ENCODE data around the gene VPS37D. TPM values are rescaled to one million over a fixed set of nuclear protein-coding genes. Genes with fewer than 3 reads are reported as not detected.

VPS37D gene
- total and polyA plus RNA-seq, 2 donors (not counting 1 experiment from before 2014, with no cell fraction given): 0.10 to 0.71 TPM

GRCh38 chr7:73622909-73623797, 44.5 kb upstream of the VPS37D start:
- Mint-ChIP-seq H3K9me3 (ENCODE audit: insufficient read depth) (no peaks in the 10 kb centered on the region), H3K27ac (no peak overlapping the region), H3K27me3 (peaks cover 38% of the 10 kb centered on the region), H3K4me3 (peak overlapping the region; percentile 54), H3K4me1 (peaks cover 16% of the 10 kb centered on the region)
- Histone ChIP-seq H4K20me1 (ENCODE audit: control insufficient read depth, insufficient read depth, low read length, poor library complexity, severe bottlenecking) (no peaks in the 10 kb centered on the region), H3K4me1 (ENCODE audit: control insufficient read depth in 2 of 2, insufficient read depth in 2 of 2, low read length in 2 of 2) (peaks cover 14 to 21% of the 10 kb centered on the region in 2 donors), H3K36me3 (replicated peaks in 1 of 2; ENCODE audit: control extremely low read depth in 1 of 2, control insufficient read depth in 1 of 2, extremely low read depth in 1 of 2, insufficient read depth in 2 of 2, low read length in 1 of 2) (no peaks in the 10 kb centered on the region), H3K4me3 (ENCODE audit: control extremely low read depth in 1 of 5, extremely low read depth in 1 of 5, insufficient read depth in 1 of 5, low read depth in 2 of 5, low read length in 4 of 5) (peak overlapping the region in 1 of 5 experiments; percentile 24), H3K9ac (ENCODE audit: low read length) (no peak overlapping the region), H3K27ac (ENCODE audit: low read length in 2 of 2) (no peak overlapping the region), H2AFZ (ENCODE audit: insufficient read depth, low read depth, low read length, poor library complexity, severe bottlenecking) (peak overlapping the region; percentile 66), H3K4me2 (replicated peaks; ENCODE audit: low read depth, low read length, poor library complexity, severe bottlenecking) (peak overlapping the region; percentile 83), H3K9me3 (ENCODE audit: control extremely low read depth in 1 of 3, control insufficient read depth in 2 of 3, insufficient read depth in 1 of 3, low read length in 2 of 3) (peaks cover 0 to 12% (median 0%) of the 10 kb centered on the region in 3 donors), H3K79me2 (ENCODE audit: control insufficient read depth, insufficient read depth, low read length) (no peaks in the 10 kb centered on the region), H3K27me3 (replicated peaks in 1 of 4; ENCODE audit: control extremely low read depth in 1 of 4, control insufficient read depth in 3 of 4, insufficient read depth in 4 of 4, low read length in 3 of 4) (peaks cover 0 to 60% (median 21%) of the 10 kb centered on the region in 4 experiments)
- ATAC-seq (ENCODE audit: low read depth) (no peak), DNase-seq (no peak)
- intact Hi-C loops (cut with micrococcal nuclease): no loop called here
- CTCF ChIA-PET: interaction anchor here (0.6 to 1.8 kb wide), 2 partner anchors 16 to 102 kb away, joined by 3 to 4 read pairs; no protein-coding TSS in a partner anchor
- POLR2A ChIA-PET: no interaction called here
- TF ChIP-seq EZH2 (IDR thresholded peaks at IDR 0.05; ENCODE audit: borderline replicate concordance, insufficient read depth, low read depth, low read length, poor library complexity, severe bottlenecking) (no peak), CTCF (IDR thresholded peaks at IDR 0.05) (no peak)
- WGBS (ENCODE audit: insufficient coverage): 8% methylated on average over 54 of the region's 58 CpGs
